ENCODE results near the gene DOCK8.
A peak's percentile ranks its signal among the peaks of the same experiment; 100 is the strongest.

Gene DOCK8

DNA sequence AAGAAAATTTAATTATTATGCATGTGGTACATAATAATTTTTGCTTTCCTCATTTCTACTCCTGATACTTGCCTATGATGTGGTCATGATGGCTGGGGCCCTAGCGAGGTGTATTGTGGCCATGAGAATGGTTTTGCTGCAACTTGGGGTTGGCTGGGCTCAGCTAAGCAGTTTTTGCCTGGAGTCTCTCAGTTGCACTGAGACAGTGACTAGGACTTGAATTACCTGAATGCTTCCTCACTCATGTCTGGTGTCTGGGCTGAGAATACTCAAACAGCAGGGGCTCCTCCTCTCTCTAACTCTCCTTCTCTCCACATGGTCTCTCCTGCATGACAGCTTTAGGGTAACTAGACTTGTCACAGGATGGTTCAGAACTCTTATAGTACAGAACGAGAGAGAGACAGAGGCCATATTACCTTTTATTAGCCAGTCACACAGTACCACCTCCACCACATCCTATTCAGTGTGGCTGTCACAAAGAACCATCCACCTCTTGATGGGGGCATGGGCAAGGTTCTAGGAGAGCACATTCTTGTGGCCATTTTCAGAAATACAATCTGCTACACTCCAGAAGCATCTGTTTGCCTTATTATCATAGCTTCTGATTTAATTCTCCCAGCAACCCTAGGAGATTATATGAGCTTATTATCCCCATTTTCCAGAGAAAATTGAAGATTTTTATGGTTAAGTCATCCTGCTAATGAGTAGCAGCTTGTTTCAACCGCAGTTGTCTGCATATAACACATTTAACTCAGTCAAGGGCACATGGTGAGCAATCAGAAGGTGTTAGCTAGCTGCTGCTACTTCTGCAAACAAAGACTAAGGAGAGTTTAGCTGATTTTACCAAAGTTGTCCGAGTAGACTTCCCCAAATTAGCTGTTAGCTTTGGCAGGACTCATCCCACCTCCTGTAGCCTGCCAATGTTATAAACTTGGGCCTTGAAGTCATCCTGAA lies 245.1 kb downstream of the DOCK8 start:
- no peaks in the 10 kb centered on the region for H3K9me3 ChIP-seq (ENCODE audit: control insufficient read depth in 2 of 2, low read length in 2 of 2)
- no peaks in the 10 kb centered on the region for H3K36me3 ChIP-seq (ENCODE audit: control insufficient read depth in 2 of 2, insufficient read depth in 2 of 2, low read length in 2 of 2)
- no peak overlapping the region for H3K9ac ChIP-seq (ENCODE audit: low read length in 2 of 2)
- no peaks in the 10 kb centered on the region for H3K4me1 ChIP-seq (ENCODE audit: control insufficient read depth, insufficient read depth, low read length)
- no peak overlapping the region for H3K27ac ChIP-seq (ENCODE audit: low read length)
- H3K4me3 ChIP-seq (ENCODE audit: low read length in 2 of 2), result no peak overlapping the region
- H3K27me3 ChIP-seq (ENCODE audit: control insufficient read depth in 1 of 2, insufficient read depth in 2 of 2, low read length in 2 of 2), result no peaks in the 10 kb centered on the region

DNA sequence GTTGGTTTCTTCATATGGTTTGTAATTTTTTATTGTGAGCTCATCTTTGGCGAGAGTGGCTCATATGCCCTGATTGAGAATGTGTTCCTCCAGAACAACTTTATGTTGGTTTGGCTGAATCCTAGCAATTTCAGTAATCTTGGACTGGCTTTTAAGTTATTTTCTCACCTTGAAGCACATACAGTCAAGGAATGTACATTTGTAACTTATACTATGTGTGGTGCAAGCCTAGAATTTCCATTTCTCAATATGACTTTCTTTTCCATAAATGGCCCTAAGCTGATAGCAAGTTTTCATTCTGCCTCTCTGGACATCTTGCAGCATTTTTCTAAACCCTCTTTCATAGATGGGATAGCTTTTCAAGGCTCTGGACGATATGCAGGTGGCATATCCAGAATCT lies 247.5 kb downstream of the DOCK8 start:
- Histone ChIP-seq H3K9ac (ENCODE audit: low read length in 2 of 2) (no peak overlapping the region), H3K4me3 (ENCODE audit: low read length in 2 of 2) (no peak overlapping the region), H3K27me3 (ENCODE audit: control insufficient read depth in 1 of 2, insufficient read depth in 2 of 2, low read length in 2 of 2) (no peaks in the 10 kb centered on the region), H3K36me3 (ENCODE audit: control insufficient read depth in 2 of 2, insufficient read depth in 2 of 2, low read length in 2 of 2) (no peaks in the 10 kb centered on the region), H3K9me3 (ENCODE audit: control insufficient read depth in 2 of 2, low read length in 2 of 2) (no peaks in the 10 kb centered on the region), H3K4me1 (ENCODE audit: control insufficient read depth, insufficient read depth, low read length) (no peaks in the 10 kb centered on the region), H3K27ac (ENCODE audit: low read length) (no peak overlapping the region)

DNA sequence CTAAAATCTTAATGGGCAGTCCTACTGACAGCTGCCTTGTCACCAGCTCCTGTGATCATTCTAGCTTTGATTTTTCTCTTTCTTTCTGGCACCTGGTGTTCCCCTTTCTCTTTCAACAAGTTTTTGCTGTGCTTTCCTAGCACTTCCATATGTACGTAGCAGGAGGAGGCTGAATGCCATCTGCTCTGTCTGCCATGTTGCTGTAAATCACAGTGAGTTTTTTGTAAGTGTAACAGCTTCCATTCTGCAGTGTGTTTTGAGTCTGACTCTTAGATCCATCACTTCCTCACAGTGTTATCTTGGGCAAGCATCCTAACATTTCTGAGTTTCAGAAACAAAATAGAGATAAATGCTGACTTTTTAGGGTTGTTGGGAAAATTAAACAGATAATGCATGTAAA lies 247.9 kb downstream of the DOCK8 start:
- Histone ChIP-seq H3K9me3 (ENCODE audit: control insufficient read depth in 2 of 2, low read length in 2 of 2) (no peaks in the 10 kb centered on the region), H3K27ac (ENCODE audit: low read length) (no peak overlapping the region), H3K9ac (ENCODE audit: low read length in 2 of 2) (no peak overlapping the region), H3K27me3 (ENCODE audit: control insufficient read depth in 1 of 2, insufficient read depth in 2 of 2, low read length in 2 of 2) (no peaks in the 10 kb centered on the region), H3K36me3 (ENCODE audit: control insufficient read depth in 2 of 2, insufficient read depth in 2 of 2, low read length in 2 of 2) (no peaks in the 10 kb centered on the region), H3K4me1 (ENCODE audit: control insufficient read depth, insufficient read depth, low read length) (no peaks in the 10 kb centered on the region), H3K4me3 (ENCODE audit: low read length in 2 of 2) (no peak overlapping the region)

DNA sequence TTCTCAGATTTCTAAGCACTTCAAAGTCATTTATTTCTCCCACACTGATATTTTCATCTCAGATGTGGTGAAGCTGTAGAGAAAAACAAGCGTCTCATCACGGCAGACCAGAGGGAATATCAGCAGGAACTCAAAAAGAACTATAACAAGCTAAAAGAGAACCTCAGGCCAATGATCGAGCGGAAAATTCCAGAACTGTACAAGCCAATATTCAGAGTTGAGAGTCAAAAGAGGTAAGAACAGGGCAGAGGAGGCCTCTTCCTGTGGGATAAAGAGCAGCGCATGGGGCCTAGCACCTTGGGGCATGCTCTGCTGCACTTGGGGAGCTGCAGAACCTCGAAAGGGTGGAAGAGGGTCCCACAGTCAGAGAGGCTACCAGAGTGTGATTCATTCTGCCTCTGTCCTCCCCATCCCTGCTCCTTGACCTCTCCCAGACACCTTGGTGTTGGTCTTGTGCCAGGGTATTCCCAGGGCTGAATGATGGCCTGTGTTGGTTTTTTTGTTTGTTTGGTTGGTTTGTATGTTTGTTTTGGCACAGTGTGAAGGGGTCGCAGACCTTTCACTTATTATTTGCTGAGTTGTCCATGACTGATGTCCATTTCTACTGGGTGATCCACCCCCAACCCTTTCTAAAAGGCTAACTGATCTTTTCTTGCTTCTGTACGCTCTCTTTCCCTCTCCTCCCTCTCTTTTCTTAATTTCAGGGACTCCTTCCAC lies 248.9 kb downstream of the DOCK8 start:
- H3K9ac ChIP-seq (ENCODE audit: low read length in 2 of 2), result no peak overlapping the region
- peaks cover 2% of the 10 kb centered on the region for H3K4me1 ChIP-seq (ENCODE audit: control insufficient read depth, insufficient read depth, low read length)
- no peak overlapping the region for H3K4me3 ChIP-seq (ENCODE audit: low read length in 2 of 2)
- no peak overlapping the region for H3K27ac ChIP-seq (ENCODE audit: low read length)
- H3K36me3 ChIP-seq (ENCODE audit: control insufficient read depth in 2 of 2, insufficient read depth in 2 of 2, low read length in 2 of 2), result no peaks in the 10 kb centered on the region
- H3K27me3 ChIP-seq (ENCODE audit: control insufficient read depth in 1 of 2, insufficient read depth in 2 of 2, low read length in 2 of 2), result no peaks in the 10 kb centered on the region
- no peaks in the 10 kb centered on the region for H3K9me3 ChIP-seq (ENCODE audit: control insufficient read depth in 2 of 2, low read length in 2 of 2)

DNA sequence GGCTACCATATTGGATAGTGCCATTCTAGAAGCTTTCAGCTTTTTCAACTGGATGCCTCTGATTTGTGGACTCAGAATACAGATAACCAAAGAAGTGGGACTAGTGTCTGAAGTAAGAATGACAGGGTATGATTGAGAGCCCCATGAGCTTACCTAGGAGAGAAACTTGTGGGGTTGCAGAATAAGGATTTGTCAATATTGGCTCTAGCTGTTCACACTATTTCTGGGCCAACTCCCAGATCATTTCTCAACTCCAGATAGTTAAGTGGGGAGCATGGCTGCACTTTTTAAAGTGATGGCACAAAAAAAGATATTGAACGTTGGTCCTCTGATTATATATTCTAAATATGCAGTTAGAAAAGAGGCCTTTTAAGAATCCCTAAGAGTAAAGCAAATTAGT lies 252.1 kb downstream of the DOCK8 start:
- Histone ChIP-seq H3K27ac (ENCODE audit: low read length) (no peak overlapping the region), H3K9ac (ENCODE audit: low read length in 2 of 2) (no peak overlapping the region), H3K4me1 (ENCODE audit: control insufficient read depth, insufficient read depth, low read length) (peaks cover 17% of the 10 kb centered on the region), H3K36me3 (ENCODE audit: control insufficient read depth in 2 of 2, insufficient read depth in 2 of 2, low read length in 2 of 2) (no peaks in the 10 kb centered on the region), H3K27me3 (ENCODE audit: control insufficient read depth in 1 of 2, insufficient read depth in 2 of 2, low read length in 2 of 2) (no peaks in the 10 kb centered on the region), H3K9me3 (ENCODE audit: control insufficient read depth in 2 of 2, low read length in 2 of 2) (no peaks in the 10 kb centered on the region), H3K4me3 (ENCODE audit: low read length in 2 of 2) (no peak overlapping the region)

DNA sequence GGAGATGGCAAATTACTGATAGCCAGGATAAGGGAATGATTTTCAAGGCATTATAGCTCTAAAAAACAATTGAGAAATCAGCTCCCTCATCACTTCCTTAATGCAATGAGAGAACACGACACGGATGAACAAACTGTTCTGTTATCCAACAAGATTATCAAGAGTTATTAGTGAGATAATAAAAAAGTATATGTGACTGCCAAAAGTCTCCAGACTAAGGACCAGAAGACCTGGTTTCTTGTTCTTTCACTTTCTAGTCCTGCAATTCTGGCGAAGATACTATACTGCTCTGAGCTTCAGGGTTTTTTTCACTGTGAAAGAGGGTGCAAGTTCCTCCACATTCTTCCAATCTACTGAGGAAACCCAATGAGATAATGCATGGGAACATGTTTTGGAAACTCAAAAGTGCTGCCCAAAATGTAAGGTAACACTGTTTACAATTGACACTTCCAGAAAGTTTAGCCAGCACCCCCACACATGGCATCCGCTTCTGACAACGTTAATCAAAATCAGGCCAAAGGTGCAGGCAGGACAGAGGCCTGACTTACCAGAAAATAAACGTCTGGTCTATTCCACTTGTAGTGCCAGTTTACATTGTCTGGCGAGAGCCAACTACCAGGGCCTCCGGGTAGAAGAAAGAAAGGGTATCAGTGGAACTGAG lies 254.2 kb downstream of the DOCK8 start:
- Histone ChIP-seq H3K9ac (ENCODE audit: low read length in 2 of 2) (peak overlapping the region in 1 of 2 donors; percentile 58), H3K4me3 (ENCODE audit: low read length in 2 of 2) (peak overlapping the region; percentile 79 to 81), H3K36me3 (ENCODE audit: control insufficient read depth in 2 of 2, insufficient read depth in 2 of 2, low read length in 2 of 2) (no peaks in the 10 kb centered on the region), H3K9me3 (ENCODE audit: control insufficient read depth in 2 of 2, low read length in 2 of 2) (no peaks in the 10 kb centered on the region), H3K4me1 (ENCODE audit: control insufficient read depth, insufficient read depth, low read length) (peaks cover 17% of the 10 kb centered on the region), H3K27me3 (ENCODE audit: control insufficient read depth in 1 of 2, insufficient read depth in 2 of 2, low read length in 2 of 2) (no peaks in the 10 kb centered on the region), H3K27ac (ENCODE audit: low read length) (peak overlapping the region; percentile 66)

DNA sequence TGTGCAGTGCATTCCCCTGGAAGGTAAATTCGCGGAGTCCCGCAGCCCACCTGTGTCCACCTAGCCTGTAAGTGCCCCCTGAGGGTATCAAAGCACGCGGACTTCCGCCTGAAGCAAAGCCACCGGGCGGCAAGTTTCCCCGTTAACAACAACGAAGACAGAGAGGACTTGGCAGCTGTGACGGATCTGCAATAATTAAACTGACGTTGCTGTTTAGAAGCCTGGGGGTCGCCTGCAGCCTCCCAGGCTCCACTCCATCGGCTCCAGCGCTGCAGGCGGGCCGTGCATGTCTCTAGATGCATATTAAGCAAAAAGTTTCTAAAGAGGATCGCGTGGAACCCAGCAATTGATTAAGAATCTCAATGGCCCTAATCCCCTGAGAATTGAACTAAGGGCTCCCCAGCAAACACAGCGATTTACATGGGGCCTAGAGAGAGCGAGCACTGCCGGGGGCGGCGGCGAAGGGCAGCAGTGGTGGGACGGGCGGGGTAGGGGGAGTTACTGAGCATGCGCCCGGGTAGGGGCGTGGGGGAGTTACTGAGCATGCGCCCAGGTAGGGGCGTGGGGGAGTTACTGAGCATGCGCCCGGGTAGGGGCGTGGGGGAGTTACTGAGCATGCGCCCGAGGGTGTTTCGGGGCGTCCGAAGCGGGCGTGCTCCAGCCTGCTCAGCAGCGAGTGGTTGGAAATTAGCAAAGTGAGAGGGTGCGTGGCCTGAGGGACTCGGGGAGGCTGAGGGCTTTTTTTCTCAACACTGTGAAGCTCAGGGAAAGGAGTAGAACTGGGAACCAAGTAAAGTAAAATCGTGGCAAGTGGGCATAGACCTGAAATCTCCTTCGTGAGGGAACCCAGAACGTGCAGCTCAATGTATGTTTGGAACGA lies 255.2 kb downstream of the DOCK8 start:
- H3K27me3 ChIP-seq (ENCODE audit: control insufficient read depth in 1 of 2, insufficient read depth in 2 of 2, low read length in 2 of 2), result no peaks in the 10 kb centered on the region
- peak overlapping the region; percentile 79 to 81 for H3K4me3 ChIP-seq (ENCODE audit: low read length in 2 of 2)
- H3K9ac ChIP-seq (ENCODE audit: low read length in 2 of 2), result peak overlapping the region; percentile 70 to 76
- no peaks in the 10 kb centered on the region for H3K9me3 ChIP-seq (ENCODE audit: control insufficient read depth in 2 of 2, low read length in 2 of 2)
- peak overlapping the region; percentile 66 for H3K27ac ChIP-seq (ENCODE audit: low read length)
- peaks cover 17% of the 10 kb centered on the region for H3K4me1 ChIP-seq (ENCODE audit: control insufficient read depth, insufficient read depth, low read length)
- H3K36me3 ChIP-seq (ENCODE audit: control insufficient read depth in 2 of 2, insufficient read depth in 2 of 2, low read length in 2 of 2), result no peaks in the 10 kb centered on the region

DNA sequence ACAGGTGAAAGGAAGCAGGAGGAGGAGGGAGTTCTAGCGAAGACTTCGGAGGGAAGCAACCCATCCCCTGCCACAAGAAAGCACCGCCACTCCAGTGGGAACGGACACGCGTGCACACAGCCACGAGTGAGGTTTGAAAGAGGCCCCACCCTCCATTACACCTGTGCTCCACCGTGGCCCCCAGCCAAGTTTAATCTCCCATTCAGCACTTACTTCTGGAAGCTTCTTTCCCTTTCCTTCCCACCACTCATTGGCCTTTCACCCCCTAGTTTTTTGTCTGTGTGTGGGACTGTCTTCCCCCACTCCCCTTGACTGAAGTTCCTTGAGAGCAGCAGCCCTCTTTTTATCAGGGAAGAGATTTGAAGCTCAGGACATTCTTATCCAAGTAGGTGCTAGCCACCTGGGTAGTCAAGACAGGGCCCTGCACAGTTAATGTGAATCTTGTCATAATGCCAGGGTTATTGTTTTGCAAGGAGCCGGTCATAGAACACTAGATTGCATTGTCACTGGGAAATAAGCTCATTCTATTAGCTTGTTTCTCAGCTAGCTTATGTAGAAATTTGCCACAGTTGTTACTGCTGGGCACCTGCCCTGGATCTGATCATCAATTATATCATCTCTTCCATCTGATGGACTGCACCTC lies 256.0 kb downstream of the DOCK8 start:
- H3K9ac ChIP-seq (ENCODE audit: low read length in 2 of 2), result peak overlapping the region; percentile 51 to 74
- peak overlapping the region; percentile 66 to 81 for H3K4me3 ChIP-seq (ENCODE audit: low read length in 2 of 2)
- peak overlapping the region; percentile 66 for H3K27ac ChIP-seq (ENCODE audit: low read length)
- H3K4me1 ChIP-seq (ENCODE audit: control insufficient read depth, insufficient read depth, low read length), result peaks cover 17% of the 10 kb centered on the region
- no peaks in the 10 kb centered on the region for H3K27me3 ChIP-seq (ENCODE audit: control insufficient read depth in 1 of 2, insufficient read depth in 2 of 2, low read length in 2 of 2)
- H3K9me3 ChIP-seq (ENCODE audit: control insufficient read depth in 2 of 2, low read length in 2 of 2), result no peaks in the 10 kb centered on the region
- no peaks in the 10 kb centered on the region for H3K36me3 ChIP-seq (ENCODE audit: control insufficient read depth in 2 of 2, insufficient read depth in 2 of 2, low read length in 2 of 2)

DNA sequence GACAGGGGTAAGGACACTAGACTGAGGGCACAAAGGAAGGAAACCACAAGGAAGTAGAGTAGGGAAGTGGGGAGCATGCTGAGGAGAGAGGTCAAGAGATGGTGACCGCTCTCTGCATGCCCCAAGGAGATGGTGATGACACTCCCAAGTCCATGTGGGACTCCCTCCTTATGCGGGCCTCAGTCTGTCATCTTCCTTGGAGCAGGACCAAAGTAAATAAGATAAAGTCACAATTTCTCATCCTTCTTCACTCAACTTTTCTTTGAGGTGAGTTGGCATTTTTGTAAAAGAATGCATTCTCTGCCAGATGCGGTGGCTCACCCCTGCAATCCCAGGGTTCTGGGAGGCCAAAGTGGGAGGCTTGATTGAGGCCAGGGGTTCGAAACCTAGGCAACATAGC lies 256.7 kb downstream of the DOCK8 start:
- Histone ChIP-seq H3K27me3 (ENCODE audit: control insufficient read depth in 1 of 2, insufficient read depth in 2 of 2, low read length in 2 of 2) (no peaks in the 10 kb centered on the region), H3K9me3 (ENCODE audit: control insufficient read depth in 2 of 2, low read length in 2 of 2) (no peaks in the 10 kb centered on the region), H3K9ac (ENCODE audit: low read length in 2 of 2) (no peak overlapping the region), H3K27ac (ENCODE audit: low read length) (no peak overlapping the region), H3K36me3 (ENCODE audit: control insufficient read depth in 2 of 2, insufficient read depth in 2 of 2, low read length in 2 of 2) (no peaks in the 10 kb centered on the region), H3K4me3 (ENCODE audit: low read length in 2 of 2) (no peak overlapping the region), H3K4me1 (ENCODE audit: control insufficient read depth, insufficient read depth, low read length) (peaks cover 17% of the 10 kb centered on the region)
